ENCODE measurements around the gene PLD5. TPM values are rescaled to one million over a fixed set of nuclear protein-coding genes. Genes with fewer than 3 reads are reported as not detected.

PLD5 gene
- total RNA-seq, 1 experiment from 2014 or later, result not detected

DNA sequence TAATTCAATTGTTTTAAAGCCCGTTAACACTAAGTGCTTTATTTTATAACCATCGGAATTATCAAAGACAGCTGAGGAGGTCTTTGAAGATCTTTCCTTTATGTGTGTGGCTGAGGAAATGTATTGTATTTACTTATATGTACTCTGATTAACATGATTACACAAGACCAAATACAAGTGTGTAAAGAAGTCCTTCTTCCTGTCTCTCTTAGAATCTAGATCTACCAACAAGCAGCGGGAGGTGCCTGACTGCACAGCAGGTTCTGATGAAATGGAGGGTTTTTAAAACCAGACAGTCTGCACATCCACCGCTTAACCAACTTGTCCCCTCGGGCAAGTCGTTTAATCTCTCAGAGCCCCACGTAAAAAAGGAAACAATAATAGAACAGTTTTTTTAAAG lies 285.1 kb downstream of the PLD5 start:
- no peaks in the 10 kb centered on the region for H3K79me2 ChIP-seq (ENCODE audit: low read length)
- H3K9me3 ChIP-seq (ENCODE audit: low read length), result no peaks in the 10 kb centered on the region
- DNase-seq, result no peak
- BruUV-seq (replicated peaks), result no TSS peak
- POLR2A ChIA-PET (ENCODE audit: unreplicated experiment), result no interaction called here
- no peaks in the 10 kb centered on the region for H3F3A ChIP-seq (ENCODE audit: low read length, unreplicated experiment)
- H4K20me1 ChIP-seq (ENCODE audit: low read length), result no peaks in the 10 kb centered on the region
- no peak overlapping the region for H3K9ac ChIP-seq (ENCODE audit: low read length)
- ATAC-seq, result peak; percentile 29; the same call in 1 of the 2 replicates
- no peak overlapping the region for H3K27ac ChIP-seq (ENCODE audit: low read length)
- H3K4me2 ChIP-seq (ENCODE audit: low read length), result no peak overlapping the region
- H3K9me2 ChIP-seq (replicated peaks; ENCODE audit: low read length), result no peaks in the 10 kb centered on the region
- H3K4me3 ChIP-seq (ENCODE audit: low read length), result no peak overlapping the region
- CTCF ChIA-PET, result no interaction called here
- TF ChIP-seq, protein P1, sequence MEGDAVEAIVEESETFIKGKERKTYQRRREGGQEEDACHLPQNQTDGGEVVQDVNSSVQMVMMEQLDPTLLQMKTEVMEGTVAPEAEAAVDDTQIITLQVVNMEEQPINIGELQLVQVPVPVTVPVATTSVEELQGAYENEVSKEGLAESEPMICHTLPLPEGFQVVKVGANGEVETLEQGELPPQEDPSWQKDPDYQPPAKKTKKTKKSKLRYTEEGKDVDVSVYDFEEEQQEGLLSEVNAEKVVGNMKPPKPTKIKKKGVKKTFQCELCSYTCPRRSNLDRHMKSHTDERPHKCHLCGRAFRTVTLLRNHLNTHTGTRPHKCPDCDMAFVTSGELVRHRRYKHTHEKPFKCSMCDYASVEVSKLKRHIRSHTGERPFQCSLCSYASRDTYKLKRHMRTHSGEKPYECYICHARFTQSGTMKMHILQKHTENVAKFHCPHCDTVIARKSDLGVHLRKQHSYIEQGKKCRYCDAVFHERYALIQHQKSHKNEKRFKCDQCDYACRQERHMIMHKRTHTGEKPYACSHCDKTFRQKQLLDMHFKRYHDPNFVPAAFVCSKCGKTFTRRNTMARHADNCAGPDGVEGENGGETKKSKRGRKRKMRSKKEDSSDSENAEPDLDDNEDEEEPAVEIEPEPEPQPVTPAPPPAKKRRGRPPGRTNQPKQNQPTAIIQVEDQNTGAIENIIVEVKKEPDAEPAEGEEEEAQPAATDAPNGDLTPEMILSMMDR (conservative IDR thresholded peaks at IDR 0.05; ENCODE audit: low read depth, low read length), result no peak
- TF ChIP-seq EZH2phosphoT487 (IDR thresholded peaks at IDR 0.05; ENCODE audit: borderline replicate concordance, low read length) (no peak), EZH2 (IDR thresholded peaks at IDR 0.05; ENCODE audit: low read length, unreplicated experiment) (no peak)
- intact Hi-C loops (cut with micrococcal nuclease), result no loop called here
- no peak overlapping the region for H2AFZ ChIP-seq (ENCODE audit: low read length)
- no peaks in the 10 kb centered on the region for H3K4me1 ChIP-seq (ENCODE audit: insufficient read depth, low read length)
- peaks cover 3% of the 10 kb centered on the region; the same call in 1 of the 2 replicates for H3K27me3 ChIP-seq (ENCODE audit: low read length)
- H3K36me3 ChIP-seq (ENCODE audit: low read depth, low read length), result no peaks in the 10 kb centered on the region

DNA sequence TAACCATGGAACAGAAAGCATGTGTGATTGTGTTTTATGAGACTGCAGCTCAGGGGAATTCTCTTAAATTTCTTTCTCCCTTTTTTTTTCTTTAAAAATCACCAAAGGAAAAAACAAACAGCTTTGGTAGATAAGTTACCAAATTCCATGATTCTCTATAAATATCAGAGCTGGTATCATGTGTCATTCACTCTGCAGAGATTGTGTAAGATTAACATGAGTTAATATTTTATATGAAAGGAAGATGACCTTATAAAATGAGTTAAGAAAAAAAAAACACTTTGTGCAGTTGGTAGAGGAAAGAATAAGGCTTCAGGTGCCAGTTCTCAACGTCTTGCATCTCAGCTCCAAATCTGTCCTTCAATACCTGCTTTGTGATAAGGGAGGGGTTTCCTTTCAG lies 287.4 kb downstream of the PLD5 start:
- BruUV-seq (replicated peaks), result no TSS peak
- Histone ChIP-seq H3K4me2 (ENCODE audit: low read length) (no peak overlapping the region), H3K79me2 (ENCODE audit: low read length) (no peaks in the 10 kb centered on the region), H2AFZ (ENCODE audit: low read length) (no peak overlapping the region), H3K36me3 (ENCODE audit: low read depth, low read length) (no peaks in the 10 kb centered on the region), H3K4me1 (ENCODE audit: insufficient read depth, low read length) (no peaks in the 10 kb centered on the region), H4K20me1 (ENCODE audit: low read length) (no peaks in the 10 kb centered on the region), H3K9me3 (ENCODE audit: low read length) (no peaks in the 10 kb centered on the region), H3K27me3 (ENCODE audit: low read length) (peaks cover 3% of the 10 kb centered on the region; the same call in 1 of the 2 replicates), H3K27ac (ENCODE audit: low read length) (no peak overlapping the region), H3K9me2 (replicated peaks; ENCODE audit: low read length) (no peaks in the 10 kb centered on the region), H3K9ac (ENCODE audit: low read length) (no peak overlapping the region), H3F3A (ENCODE audit: low read length, unreplicated experiment) (no peaks in the 10 kb centered on the region), H3K4me3 (ENCODE audit: low read length) (no peak overlapping the region)
- ChIA-PET POLR2A (ENCODE audit: unreplicated experiment) (no interaction called here), CTCF (no interaction called here)
- TF ChIP-seq EZH2 (IDR thresholded peaks at IDR 0.05; ENCODE audit: low read length, unreplicated experiment), result no peak
- TF ChIP-seq EZH2phosphoT487 (IDR thresholded peaks at IDR 0.05; ENCODE audit: borderline replicate concordance, low read length), result no peak
- TF ChIP-seq, protein P1 (conservative IDR thresholded peaks at IDR 0.05; ENCODE audit: low read depth, low read length), result no peak
- ATAC-seq, result no peak
- no peak for DNase-seq
- intact Hi-C loops (cut with micrococcal nuclease), result no loop called here

DNA sequence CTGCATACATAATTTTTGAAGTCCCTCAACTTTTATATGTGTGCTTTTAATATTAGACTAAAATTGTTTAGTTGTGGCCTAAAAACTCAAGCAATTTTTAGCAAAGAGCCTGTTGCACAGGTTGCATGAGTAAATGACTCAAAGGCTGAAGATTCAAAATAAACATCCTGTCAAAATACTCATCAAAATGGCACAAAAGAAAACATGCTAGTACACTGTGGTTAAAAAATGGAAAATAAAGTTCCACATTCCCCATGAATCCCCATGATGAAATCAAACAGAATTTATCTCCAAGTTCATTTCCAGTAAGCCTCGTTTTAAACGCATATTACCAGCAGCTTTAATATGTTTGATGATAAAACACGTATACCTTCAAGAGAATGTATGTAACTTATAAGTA lies 295.5 kb downstream of the PLD5 start:
- no peak overlapping the region for H2AFZ ChIP-seq (ENCODE audit: low read length)
- ChIA-PET CTCF (no interaction called here), POLR2A (ENCODE audit: unreplicated experiment) (interaction anchor here (0.5 kb wide), 1 partner anchor 83 kb away, joined by 4 read pairs; no protein-coding TSS in a partner anchor)
- peaks cover 48% of the 10 kb centered on the region for H3K4me1 ChIP-seq (ENCODE audit: insufficient read depth, low read length)
- H3K9me3 ChIP-seq (ENCODE audit: low read length), result no peaks in the 10 kb centered on the region
- H4K20me1 ChIP-seq (ENCODE audit: low read length), result no peaks in the 10 kb centered on the region
- intact Hi-C loops (cut with micrococcal nuclease), result loop anchor here (5.0 kb wide), 2 partner anchors 83 to 212 kb away; no protein-coding TSS in a partner anchor
- H3K9ac ChIP-seq (ENCODE audit: low read length), result peak overlapping the region; percentile 9; the same call in 1 of the 2 replicates
- peak overlapping the region; percentile 37 for H3K4me2 ChIP-seq (ENCODE audit: low read length)
- no peaks in the 10 kb centered on the region for H3K79me2 ChIP-seq (ENCODE audit: low read length)
- peak; percentile 20; the same call in 1 of the 2 replicates for ATAC-seq
- H3K27ac ChIP-seq (ENCODE audit: low read length), result peak overlapping the region; percentile 65
- TF ChIP-seq EZH2 (IDR thresholded peaks at IDR 0.05; ENCODE audit: low read length, unreplicated experiment), result no peak
- TF ChIP-seq, protein P1 (conservative IDR thresholded peaks at IDR 0.05; ENCODE audit: low read depth, low read length), result no peak
- no peak for TF ChIP-seq EZH2phosphoT487 (IDR thresholded peaks at IDR 0.05; ENCODE audit: borderline replicate concordance, low read length)
- no peak overlapping the region for H3K4me3 ChIP-seq (ENCODE audit: low read length)
- no TSS peak for BruUV-seq (replicated peaks)
- H3K36me3 ChIP-seq (ENCODE audit: low read depth, low read length), result no peaks in the 10 kb centered on the region
- H3K27me3 ChIP-seq (ENCODE audit: low read length), result no peaks in the 10 kb centered on the region
- H3K9me2 ChIP-seq (replicated peaks; ENCODE audit: low read length), result no peaks in the 10 kb centered on the region; the same call in 1 of the 2 replicates
- DNase-seq, result peak; percentile 84
- H3F3A ChIP-seq (ENCODE audit: low read length, unreplicated experiment), result peaks cover 11% of the 10 kb centered on the region

All from PC-3 (cell line).